GM18868 (cell line): ENCODE results near the gene CABYR.
"Not testable (repeated sequence)": the region's sequence is repeated elsewhere in the genome, so short reads cannot be mapped to it uniquely, and the experiment has no call there.

Experiments used
- ATAC-seq: cut with Tn5 transposase; IDR thresholded peaks from one replicate; pipeline ENCODE4 v1.9.1; 2021; ENCODE audit warnings: mild to moderate bottlenecking, moderate library complexity; ENCODE audit not compliant: unreplicated experiment

CABYR gene

DNA sequence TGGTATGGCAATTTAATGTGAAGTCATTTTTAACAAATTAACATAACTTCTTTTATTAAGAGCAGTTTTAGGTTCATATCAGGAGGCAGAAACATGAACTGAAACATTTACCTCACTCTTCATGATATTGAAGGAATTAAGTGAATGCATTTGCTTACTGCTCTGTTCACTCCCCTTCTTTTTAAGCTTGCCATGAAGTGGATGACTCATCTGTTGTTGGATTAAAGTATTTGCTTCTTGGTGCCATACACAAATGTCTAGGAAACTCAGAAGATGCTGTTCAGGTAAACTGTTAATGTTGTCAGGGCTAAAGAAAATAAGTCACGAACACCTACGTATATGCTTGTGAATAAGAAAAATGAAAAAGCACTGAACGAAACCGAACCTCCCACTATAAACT, 10.2 kb upstream of the CABYR start:
- ATAC-seq, result no peak

DNA sequence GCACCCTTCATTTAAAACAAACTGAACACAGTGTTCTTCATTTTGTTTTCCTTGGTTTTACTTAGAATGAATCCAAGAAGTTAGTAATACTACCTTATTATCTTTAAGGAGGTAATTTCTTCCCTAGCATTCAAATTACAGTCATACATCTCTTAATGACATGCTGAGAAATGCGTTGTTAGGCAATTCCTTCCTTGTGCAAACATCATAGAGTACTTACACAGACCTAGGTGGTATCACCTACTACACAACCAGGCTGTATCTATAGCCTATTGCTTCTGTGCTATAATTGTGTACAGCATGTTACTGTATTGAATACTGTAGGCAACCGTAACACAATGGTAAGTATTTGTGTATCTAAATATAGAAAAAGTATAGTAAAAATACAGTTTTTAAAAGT, 8.4 kb upstream of the CABYR start:
- ATAC-seq, result no peak

DNA sequence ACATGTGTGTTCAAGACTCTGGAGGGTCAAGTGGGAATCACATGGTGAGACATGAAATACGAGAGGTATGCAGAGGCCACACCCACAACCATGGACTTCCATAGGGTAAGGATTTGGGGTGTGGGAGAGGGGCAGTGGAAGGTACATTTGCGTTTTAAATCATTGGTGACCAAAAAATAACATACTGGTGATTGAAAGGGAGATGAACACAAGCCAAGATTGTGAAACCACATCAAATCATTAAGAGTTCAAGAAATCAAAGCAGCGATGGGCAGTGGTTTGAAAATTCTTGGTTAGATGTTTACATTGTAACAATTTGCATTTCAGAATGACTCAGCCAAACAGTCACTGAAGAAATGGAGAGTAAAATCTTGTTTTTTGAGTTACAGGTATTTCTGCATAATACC, 1.9 kb upstream of the CABYR start:
- ATAC-seq, result no peak

DNA sequence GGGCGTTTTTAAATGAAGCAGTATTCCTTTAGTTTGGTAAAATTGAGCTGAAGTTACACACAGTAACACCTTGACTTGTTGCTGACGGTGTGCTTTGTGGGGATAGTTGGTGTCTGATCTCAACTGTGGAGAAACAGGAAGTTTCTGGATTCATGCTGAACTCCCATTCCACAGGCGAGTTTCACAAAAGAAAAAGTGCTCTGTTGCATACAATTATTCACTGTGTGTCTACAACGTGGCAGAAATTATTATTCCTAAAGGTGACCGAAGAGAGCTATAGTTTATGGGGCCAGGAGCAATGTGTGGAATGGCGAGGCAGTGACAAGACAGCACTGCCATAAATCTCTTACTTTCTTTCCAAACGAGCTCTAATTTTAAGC, 463 bp upstream of the CABYR start:
- ATAC-seq, result no peak

DNA sequence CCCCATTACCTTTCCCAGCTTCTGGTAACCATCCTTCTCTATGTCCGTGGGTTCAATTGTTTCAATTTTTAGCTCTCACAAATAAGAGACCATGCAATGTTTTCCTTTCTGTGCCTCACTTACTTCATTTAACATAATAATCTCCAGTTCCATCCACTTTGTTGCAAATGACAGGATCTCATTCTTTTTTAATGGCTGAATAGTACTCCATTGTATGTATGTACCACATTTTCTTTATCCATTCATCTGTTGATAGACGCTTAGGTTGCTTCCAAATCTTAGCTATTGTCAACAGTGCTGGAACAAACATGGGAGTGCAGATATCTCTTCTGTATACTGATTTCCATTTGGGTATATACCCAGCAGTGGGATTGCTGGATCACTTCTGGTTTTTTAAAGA, 1.8 kb downstream of the CABYR start:
- no peak for ATAC-seq

DNA sequence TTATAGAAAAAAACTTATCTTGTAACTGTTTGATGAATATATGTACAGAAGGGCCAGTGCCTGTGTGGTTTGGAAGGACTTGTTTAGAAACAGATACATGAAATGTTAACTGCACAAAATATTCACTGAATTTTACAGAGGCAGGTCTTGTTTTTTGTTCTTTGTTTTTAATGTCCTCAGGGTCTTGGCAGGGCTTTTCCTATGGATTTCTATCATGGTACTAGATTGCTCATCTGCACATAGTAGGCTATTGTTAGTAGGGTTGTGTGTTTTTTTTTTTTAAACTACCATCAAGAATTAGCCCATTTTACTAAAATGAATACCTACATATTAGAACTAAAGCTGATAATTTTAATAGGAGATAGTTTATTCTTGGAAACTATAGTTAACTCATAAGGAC, 3.5 kb downstream of the CABYR start:
- no peak for ATAC-seq

DNA sequence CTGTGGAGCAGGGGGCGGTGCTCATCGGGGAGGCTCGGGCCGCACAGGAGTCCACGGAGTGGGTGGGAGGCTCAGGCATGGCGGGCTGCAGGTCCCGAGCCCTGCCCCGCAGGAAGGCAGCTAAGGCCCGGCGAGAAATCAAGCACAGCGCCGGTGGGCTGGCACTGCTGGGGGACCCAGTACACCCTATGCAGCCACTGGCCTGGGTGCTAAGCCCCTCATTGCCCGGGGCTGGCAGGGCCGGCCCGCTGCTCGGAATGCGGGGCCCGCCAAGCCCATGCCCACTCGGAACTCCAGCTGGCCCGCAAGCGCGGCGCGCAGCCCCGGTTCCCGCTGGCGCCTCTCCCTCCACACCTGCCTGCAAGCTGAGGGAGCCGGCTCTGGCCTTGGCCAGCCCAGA, 10.7 kb downstream of the CABYR start:
- ATAC-seq, result not testable (repeated sequence)

DNA sequence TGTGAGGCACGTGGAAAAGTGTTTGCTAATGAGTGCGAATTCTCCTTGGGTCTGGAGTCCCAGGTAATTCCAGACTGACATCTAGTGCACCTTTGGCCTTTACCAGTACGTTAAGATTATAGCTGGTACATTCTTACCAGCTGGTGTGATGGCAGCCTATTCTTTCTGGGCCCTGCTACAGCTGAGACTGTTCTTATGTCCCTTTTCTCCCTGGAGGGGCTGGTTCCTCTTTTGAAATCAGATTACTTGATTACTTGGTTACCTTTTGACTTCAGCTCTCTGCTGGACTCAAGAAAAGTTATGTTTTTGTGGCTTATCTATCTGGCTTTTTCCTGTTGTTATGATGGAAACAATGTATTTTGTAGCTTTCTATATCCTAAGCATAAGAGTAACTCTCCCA, 14.5 kb downstream of the CABYR start:
- peak; percentile 72 for ATAC-seq

DNA sequence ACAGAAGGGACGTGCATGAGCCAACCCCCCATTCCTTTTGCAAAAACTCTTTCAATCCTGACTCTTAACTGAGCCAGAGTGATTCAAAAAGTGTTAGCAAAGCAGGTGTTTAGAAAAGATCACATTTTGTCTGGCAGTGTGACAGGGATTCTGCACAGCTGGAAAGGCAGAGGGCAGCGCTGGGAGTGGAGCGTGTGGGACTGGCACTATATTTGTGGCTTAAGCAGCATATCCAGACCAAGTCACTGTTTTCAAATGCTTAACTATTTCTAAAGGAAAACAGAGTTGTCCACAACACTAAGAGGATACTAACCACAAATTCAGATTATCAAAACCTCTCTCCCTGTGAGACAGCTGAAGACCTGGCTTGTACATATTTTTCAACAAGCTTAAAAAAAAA, 19.0 kb downstream of the CABYR start:
- no peak for ATAC-seq

DNA sequence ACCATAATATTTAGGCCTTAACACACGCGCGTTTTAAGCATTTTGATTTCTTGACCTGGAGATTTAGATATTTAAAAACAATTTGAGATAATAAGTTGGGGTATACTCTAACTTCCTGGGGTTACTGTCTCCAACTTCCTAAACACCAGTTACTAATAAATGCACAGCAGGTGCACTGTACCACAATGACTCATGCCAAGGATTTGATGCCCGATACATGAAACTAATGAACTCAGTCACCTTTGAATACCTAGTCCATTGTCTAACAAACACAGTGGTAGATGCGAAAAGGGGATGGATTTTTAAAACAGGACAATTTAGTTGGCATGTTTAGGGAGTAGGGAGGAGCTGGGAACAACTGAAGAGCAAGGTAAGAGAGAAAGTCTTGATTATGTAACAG, 21.2 kb downstream of the CABYR start:
- ATAC-seq, result no peak

DNA sequence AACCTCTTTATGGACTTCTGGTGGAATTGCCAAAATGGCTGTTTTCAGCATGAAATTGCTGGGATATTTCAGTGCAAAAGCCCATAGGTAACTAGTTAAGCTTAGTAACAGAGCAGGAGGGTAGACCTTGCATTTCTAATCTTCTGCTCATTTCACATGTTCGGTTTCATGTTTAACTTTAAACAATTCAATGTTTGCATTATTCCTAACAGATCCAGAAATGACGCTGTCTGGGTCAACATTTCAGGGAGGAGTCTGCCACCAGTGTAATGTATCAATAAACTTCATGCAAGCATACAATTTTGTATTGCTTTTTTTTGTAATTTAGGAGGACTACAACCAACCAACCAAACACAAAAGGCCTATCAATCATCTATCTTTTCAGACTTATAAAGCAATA, 22.4 kb downstream of the CABYR start:
- ATAC-seq, result no peak

DNA sequence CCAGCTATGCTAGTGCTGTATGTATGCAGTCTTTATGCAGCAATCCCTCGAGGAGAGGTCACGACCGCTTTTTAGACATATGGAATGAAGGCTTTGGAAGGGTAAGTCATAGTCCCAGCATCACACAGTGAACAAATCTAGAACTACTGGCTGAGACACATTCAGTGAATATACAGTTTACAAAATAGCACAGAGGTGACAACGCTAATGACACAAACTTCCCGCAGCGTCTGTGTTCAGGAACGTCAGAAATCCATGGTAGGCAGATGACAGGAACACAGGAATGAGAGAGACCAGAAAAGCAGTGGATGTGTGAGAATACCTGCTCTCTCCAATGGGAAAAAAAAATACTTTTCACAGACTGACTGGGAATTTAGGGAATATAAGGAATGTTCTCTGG, 29.6 kb downstream of the CABYR start:
- ATAC-seq, result no peak

DNA sequence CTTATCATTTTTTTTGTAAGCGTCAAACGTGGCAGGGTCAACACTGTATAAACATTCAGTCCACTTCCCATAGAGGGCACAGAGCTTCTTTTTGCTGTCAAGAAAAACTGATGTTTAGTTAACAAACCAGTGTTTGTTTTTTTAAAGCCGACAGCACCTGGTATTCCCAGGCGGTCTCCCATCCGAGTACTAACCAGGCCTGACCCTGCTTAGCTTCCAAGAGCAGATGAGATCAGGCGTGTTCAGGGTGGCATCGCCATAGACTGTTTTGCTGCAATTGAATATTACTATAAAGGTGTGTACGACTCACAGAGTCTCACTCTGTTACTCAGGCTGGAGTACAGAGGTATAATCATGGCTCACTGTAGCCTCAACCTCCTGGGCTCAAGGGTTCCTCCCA, 31.5 kb downstream of the CABYR start:
- no peak for ATAC-seq

DNA sequence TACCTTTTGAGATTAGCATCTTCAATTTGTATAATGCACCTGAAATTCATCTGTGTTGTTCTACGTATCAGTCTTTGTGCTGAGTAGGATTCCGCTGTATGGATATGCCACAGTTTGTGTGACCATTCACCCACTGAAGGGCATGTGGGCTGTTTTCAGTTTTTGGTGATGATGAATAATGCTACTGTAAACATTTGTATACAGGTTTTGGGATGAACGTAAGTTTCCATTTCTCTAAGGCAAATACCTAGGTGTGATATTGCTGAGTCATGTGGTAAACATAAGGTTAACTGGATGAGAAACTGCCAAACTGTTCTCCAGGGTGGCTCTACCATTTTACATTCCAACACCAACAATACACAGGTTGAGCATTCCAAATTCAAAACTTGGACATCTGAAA, 35.1 kb downstream of the CABYR start:
- ATAC-seq, result no peak

DNA sequence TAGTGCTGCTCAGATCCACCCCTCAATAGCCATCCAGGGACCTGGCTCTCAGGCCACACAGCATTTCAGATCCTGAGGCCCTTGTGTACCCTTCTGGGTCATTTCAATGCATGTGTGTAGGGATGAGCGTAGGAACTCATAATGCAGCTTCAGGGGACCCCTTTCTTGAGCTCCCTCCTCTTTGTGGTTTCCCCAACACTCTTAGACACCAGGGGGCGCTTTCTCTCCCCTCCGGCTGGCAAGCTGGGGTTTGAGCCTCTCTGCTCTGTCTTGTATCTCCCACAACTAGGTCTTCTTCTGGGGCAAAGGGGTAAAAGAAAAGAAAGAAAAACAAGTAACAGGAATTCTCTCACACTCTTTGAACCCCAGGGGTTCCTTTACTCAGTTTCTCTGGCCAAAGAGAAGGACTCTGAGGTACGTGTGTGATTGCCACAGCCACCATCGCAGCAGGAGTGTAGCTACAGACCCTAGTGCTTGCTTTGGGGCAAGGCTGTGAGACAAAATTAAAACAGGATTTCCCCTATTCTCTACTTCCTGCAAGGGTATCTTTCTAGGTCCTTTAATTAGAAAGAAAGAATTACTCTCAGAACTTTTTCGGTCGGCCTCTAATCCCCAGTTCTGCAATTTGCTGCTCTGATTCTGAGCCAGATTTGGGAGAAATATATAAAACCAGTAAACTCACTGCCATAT, 38.0 kb downstream of the CABYR start:
- peak; percentile 92 for ATAC-seq

DNA sequence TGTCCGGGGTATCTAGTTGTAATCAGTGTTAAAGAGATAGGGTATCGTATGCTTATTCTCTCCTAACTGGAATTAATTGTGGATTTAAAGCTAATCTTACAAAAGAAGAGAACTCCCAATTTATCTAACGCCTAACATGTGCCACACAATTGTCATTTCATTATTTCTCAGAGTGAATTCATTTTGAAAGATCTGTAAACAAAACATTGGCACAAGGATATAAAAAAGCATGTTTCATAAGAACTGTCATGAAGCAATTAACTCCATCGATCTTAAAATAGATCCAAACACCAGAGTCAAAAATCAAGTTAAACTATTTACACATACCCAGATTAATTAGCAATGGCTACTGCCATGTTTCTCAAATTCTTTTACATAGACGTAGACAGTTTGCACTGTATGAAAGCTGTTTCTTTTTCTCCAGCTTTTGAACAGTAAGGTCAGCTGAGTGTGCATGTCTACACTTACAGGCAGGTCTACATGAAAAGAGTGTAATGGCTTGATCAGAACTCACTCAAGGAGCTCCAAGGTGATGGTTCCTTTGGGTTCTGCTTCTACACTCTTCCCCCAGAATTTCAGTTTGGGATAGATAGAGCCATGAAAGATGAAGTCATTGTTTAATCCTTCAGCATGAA, 38.8 kb downstream of the CABYR start:
- no peak for ATAC-seq

DNA sequence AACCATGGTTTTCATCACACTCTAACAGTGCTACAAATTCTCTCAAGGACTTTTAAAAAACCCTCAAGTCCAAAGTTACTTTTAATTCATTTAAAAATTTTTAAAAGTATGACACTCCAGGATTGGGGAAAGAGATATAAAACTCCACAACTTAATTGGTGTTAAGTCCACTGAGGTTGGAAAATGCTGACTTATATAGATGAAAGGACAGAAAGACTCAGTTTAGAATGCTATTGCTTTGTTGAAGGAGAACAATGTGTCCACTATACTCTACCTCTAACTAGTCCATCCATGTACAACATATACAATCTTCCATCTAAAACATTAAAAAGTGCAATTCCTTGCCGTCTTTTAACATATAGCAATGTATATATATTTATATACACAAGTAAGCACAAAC, 41.2 kb downstream of the CABYR start:
- ATAC-seq, result no peak

DNA sequence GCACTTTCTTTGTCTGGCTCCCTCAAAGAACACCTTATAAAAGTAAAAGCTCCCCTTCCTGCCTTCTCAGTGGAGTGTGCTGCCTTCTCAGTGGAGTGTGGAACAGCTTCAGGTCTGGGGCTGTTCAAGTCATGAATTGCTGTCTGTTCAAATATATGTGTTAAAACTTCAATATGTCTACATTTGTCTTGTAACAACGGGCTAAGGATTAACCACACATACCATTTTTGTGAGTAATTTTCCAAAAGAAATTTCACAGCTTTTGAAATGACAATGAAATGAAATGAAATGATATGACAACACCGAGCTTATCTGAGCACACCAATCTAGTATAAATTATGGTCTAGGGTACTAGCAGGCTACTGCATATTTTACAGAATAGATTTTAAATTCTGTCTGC, 42.9 kb downstream of the CABYR start:
- ATAC-seq, result no peak

DNA sequence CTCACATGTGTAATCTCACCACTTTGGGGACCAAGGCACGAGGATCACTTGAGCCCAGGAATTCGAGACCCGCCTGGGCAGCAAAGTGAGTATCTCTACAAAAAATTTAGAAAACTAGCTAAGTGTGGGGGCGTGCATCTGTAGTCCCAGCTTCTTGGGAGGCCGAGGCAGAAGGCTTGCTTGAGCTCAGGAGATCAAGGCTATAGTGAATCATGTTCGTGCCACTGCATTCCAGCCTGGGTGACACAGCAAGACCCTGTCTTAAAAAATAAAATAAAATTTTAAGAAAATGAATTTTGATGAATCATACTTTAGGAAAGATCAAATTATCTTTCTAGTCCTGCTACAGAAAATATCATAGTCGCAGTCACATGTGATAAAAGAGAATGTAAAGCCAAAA, 46.9 kb downstream of the CABYR start:
- ATAC-seq, result no peak

DNA sequence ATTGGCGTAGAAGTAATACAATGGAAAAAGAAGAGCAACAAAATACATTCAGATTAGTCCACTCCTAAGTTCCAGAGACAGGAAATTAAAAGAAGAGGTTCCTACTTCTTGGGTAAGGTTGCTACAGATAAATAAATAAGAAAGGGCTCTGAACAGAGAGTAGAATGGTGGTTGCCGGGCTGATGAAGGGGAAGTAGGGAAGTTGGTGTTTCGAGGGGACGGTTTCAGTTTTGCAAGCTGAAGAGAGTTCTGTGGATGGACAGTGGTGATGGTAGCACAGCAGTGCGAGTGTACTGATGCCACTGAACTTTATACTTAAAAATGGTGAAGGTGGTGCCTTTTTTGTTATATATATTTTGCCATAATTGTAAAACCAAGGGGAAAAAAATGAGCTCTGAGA, 48.2 kb downstream of the CABYR start:
- peak; percentile 73 for ATAC-seq

DNA sequence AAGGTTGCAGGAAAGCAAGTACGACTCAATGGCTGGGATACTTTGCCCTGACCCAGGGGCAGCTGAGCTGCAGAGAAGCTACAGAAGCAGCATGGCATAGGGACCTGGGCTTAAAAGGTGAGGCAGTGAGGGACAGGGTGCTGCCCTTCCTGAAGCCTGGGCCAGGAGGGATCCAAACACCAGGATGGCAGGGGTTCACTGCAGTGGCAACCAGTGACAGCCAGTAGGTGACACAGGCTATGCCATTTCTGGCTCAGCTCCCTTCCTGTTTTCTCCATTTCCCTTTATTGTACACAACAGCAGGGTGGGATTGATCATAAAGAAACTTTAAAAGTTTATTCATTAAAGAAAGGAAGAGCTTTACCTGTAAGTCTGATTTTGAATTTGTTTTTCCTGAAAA, 48.8 kb downstream of the CABYR start:
- ATAC-seq, result no peak

DNA sequence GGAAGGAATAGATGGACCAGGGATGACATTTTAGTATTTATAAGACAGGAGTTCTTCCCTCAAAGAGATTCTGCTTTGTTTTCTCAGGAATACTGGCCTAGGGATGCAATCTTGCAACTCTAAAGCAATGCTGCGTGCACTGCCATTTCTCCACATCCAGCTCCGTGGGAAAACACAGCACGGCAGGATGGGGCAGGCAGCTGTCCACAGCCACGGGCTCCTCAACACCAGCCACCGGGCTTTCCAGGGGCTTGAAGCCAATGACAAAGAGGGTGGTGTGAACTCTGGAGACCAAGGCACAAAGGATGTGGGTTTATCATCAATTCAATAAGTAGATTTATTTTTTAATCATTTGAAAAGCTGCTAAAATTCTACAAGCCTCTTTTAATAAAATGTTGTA, 49.3 kb downstream of the CABYR start:
- ATAC-seq, result no peak

DNA sequence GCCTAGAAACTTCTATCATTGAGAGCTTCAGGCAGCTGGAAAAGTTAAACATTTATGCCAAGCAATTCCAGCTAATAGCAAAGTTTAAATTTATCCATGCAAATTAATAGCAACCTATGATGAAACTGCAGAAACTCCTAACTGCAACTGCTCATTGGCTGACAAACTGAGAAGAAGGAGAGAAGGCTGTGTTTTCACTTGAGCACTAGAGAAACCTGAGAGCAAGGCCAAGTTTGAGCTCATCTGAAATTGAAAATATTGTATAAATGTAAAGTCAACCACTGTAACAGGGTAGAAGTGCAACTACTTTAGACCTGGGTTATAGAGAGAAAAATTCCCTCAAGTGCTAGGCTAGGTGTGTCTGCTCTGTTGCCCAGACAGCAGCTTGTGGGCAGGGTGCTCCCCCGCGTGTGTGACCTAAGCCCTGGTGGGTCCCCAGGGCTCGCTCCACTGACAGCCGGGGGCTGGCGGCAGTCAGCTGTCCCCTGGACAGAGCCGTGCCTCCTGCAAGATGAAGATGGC, 50.2 kb downstream of the CABYR start:
- peak; percentile 87 for ATAC-seq
